AG09309 (cell line): Measurements from ENCODE around the gene MATN3.

Source experiments
- DNase-seq: peaks from one replicate; pipeline ENCODE4 v3.0.0-alpha.2; 2010; ENCODE audit warnings: low read depth
- H3K4me3 ChIP-seq: 2 replicates; pipeline ENCODE4 v1.5.1; 2011; ENCODE audit warnings: mild to moderate bottlenecking, low read depth, low read length, moderate library complexity; ENCODE audit not compliant: control insufficient read depth
- CTCF ChIP-seq: IDR thresholded peaks from 2 replicates; pipeline ENCODE4 v1.5.1; 2011; ENCODE audit warnings: mild to moderate bottlenecking, low read depth, low read length, inconsistent platforms; ENCODE audit not compliant: insufficient read depth, control insufficient read depth; ENCODE audit errors: missing control alignments

MATN3 gene

GRCh38 chr2:20035955-20036666 is 23.6 kb upstream of the MATN3 start:
- no peak overlapping the region for H3K4me3 ChIP-seq
- no peak for DNase-seq
- no peak for TF ChIP-seq CTCF

- no peak for DNase-seq
- no peak for TF ChIP-seq CTCF
- H3K4me3 ChIP-seq = no peak overlapping the region
Measured at GRCh38 chr2:20034821-20035220, 22.4 kb upstream of the MATN3 start.

GRCh38 chr2:20034218-20034617 is 21.8 kb upstream of the MATN3 start:
- no peak for TF ChIP-seq CTCF
- H3K4me3 ChIP-seq = no peak overlapping the region
- DNase-seq = no peak

DNA sequence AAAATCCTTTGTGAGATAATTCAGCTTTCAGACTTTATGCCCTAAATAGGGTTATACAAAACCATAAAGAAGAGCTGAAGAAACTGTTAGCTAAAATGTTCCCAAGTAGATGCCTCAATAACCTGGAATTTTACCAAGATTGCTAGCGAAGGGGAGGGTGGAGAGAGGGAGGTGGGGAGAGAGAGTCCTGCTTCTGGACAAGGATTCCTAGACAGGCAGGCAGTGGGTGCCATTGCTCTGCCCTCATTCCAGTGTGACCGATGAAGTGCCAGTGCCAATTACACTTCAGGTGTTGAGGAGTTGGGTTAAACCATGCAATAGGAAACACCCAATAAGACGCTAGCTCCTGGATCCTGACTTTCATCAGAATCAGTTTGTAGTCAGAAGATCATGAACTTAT is 20.9 kb upstream of the MATN3 start:
- no peak for DNase-seq
- no peak overlapping the region for H3K4me3 ChIP-seq
- TF ChIP-seq CTCF = no peak

GRCh38 chr2:20030224-20030623 is 17.8 kb upstream of the MATN3 start:
- no peak for DNase-seq
- H3K4me3 ChIP-seq = no peak overlapping the region
- TF ChIP-seq CTCF = no peak

- TF ChIP-seq CTCF = no peak
- no peak for DNase-seq
- H3K4me3 ChIP-seq = no peak overlapping the region
Measured at GRCh38 chr2:20027705-20028434, 15.4 kb upstream of the MATN3 start.

GRCh38 chr2:20027260-20027677 is 14.8 kb upstream of the MATN3 start:
- TF ChIP-seq CTCF = no peak
- no peak for DNase-seq
- no peak overlapping the region for H3K4me3 ChIP-seq
